ENCODE measurements around the gene ZNF277.
"Not testable (repeated sequence)": the region's sequence is repeated elsewhere in the genome, so short reads cannot be mapped to it uniquely, and the experiment has no call there.

Gene ZNF277

DNA sequence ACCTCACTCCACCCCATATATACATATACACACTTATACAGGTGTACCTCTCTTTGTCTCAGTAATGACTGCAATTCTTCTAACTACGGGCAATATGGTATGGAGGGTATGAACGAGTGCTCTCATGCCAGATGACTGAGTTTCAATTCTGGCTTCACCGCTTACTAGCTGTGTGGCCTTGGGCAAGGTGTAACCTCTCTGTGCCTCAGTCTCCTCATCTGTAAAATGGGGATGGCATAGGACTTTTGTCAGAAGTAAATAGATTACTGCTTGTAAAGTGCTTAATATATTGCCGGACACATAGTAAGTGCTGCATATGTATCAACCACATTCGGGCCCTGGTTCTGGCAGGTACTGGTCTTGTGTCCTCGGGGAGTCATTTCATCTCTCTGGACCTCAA, 183.7 kb downstream of the ZNF277 start:
- no peak for DNase-seq (ENCODE audit: low read depth)
- TF ChIP-seq, protein P1, sequence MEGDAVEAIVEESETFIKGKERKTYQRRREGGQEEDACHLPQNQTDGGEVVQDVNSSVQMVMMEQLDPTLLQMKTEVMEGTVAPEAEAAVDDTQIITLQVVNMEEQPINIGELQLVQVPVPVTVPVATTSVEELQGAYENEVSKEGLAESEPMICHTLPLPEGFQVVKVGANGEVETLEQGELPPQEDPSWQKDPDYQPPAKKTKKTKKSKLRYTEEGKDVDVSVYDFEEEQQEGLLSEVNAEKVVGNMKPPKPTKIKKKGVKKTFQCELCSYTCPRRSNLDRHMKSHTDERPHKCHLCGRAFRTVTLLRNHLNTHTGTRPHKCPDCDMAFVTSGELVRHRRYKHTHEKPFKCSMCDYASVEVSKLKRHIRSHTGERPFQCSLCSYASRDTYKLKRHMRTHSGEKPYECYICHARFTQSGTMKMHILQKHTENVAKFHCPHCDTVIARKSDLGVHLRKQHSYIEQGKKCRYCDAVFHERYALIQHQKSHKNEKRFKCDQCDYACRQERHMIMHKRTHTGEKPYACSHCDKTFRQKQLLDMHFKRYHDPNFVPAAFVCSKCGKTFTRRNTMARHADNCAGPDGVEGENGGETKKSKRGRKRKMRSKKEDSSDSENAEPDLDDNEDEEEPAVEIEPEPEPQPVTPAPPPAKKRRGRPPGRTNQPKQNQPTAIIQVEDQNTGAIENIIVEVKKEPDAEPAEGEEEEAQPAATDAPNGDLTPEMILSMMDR (IDR thresholded peaks at IDR 0.05; ENCODE audit: control insufficient read depth, extremely low read depth, insufficient read depth) = no peak
- H3K4me3 ChIP-seq (ENCODE audit: low read depth, low read length) = no peak overlapping the region

DNA sequence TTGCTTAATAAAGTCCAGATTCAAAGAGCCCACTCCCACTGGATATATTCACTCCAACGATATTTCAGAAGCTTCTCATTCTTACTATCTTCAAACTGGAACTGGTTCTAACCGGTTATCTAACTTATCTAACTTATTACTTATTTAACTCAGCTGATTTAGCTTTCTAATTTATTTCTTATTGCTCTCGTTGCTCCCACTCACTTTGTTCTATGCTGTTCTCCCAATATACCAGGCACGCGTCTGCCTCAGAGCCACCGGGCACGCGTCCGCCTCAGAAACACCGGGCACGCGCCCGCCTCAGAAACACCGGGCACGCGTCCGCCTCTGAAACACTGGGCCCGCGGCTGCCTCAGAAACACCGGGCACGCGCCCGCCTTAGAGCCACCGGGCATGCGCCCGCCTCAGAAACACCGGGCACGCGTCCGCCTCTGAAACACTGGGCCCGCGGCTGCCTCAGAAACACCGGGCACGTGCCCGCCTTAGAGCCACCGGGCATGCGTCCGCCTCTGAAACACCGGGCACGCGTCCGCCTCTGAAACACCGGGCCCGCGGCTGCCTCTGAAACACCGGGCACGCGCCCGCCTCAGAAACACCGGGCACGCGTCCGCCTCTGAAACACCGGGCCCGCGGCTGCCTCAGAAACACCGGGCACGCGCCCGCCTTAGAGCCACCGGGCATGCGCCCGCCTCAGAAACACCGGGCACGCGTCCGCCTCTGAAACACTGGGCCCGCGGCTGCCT, 184.8 kb downstream of the ZNF277 start:
- not testable (repeated sequence) for DNase-seq (ENCODE audit: low read depth)
- H3K4me3 ChIP-seq (ENCODE audit: low read depth, low read length) = peak overlapping the region; percentile 44

DNA sequence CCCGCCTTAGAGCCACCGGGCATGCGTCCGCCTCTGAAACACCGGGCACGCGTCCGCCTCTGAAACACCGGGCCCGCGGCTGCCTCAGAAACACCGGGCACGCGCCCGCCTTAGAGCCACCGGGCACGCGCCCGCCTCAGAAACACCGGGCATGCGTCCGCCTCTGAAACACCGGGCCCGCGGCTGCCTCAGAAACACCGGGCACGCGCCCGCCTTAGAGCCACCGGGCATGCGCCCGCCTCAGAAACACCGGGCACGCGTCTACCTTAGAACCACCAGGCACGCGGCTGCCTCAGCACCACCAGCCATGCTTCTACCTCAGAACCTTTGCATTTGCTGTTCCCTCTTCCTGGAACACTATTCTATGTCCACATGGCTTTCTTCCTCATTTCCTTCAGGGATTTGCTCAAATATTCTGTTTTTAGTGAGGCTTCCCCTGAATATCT, 185.4 kb downstream of the ZNF277 start:
- peak; percentile 49 for DNase-seq (ENCODE audit: low read depth)
- H3K4me3 ChIP-seq (ENCODE audit: low read depth, low read length) = peak overlapping the region; percentile 44
